Fibroblast of peridontal ligament (primary cell): ENCODE measurements around the gene RASGRP2.
A peak's percentile ranks its signal among the peaks of the same experiment; 100 is the strongest.

Experiments used
- DNase-seq: peaks from one replicate; pipeline ENCODE4 v3.0.0-alpha.2; 2010; ENCODE audit errors: extremely low read depth

The RASGRP2 gene

GRCh38 chr11:64755681-64756361, 11.9 kb upstream of the RASGRP2 start:
- no peak for DNase-seq

DNA sequence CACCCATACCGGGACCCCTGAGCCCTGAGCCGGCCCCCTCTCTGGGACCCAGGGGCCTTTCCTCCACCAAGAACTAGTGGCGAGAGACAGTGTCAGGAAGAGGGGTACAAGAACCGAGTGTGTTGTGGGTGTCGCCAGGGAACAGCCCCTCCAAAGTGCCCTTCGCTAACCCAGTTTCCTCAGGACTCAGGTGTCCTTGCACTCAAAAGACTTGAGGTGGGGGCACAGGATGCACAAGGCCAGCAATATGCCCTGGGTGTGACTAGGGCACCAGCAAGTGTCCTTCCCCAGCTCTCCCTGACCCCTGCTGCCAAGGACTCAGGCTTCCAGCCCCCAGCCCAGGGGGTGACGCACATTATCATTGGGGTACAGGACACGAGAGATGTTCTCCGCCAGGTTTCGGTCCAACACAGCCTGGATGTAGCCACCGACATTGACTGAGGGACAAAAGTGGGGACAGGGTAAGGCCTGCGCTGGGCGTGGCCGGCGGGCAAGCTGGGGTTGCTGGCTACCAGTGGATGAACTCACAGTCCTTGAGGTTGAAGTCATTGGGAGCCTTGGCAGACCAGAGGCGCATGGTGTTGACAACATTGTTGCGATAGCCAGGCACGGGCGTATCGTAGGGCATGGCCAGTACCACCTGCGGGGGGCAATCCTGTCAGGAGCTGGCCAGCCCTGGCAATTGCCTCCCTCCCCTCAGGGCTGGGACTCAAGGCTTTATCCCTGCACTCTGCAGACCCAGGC, 11.1 kb upstream of the RASGRP2 start:
- no peak for DNase-seq

GRCh38 chr11:64754124-64754918, 10.4 kb upstream of the RASGRP2 start:
- no peak for DNase-seq

DNA sequence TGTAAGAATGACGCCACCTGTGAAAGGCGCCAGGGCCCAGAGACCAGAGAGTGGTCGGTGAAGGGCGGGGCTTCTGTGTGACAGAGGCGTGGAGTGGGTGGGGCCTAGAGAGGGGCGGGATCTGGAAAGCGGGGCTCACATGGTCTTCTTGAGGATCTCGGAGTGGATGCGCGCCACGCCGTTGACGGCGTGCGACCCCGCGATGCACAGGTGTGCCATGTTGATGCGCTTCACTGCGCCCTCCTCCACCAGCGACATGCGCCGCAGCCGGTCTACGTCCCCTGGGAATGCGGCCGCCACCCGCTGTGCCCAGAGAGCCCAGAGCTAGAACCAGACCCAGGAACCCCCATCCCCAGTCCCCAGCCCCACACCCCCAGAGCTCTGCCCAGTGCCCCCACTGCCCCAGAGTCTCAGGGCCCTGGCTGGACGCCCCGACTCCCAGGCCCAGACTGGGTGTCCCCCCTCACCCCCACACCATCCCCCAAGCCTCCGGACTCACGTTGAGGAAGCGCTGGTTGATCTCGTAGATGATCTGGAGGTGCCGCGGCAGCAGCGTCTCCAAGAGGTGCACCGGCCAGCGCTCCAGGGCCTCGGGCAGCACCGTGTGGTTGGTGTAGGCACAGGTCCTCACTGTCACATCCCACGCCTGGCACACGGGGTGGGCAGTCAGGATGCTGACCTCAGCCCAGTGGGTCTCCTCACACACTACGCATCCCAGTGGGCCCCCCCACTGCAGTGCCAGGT, 9.6 kb upstream of the RASGRP2 start:
- no peak for DNase-seq

- no peak for DNase-seq
Measured at GRCh38 chr11:64753019-64753379, 9.1 kb upstream of the RASGRP2 start.

DNA sequence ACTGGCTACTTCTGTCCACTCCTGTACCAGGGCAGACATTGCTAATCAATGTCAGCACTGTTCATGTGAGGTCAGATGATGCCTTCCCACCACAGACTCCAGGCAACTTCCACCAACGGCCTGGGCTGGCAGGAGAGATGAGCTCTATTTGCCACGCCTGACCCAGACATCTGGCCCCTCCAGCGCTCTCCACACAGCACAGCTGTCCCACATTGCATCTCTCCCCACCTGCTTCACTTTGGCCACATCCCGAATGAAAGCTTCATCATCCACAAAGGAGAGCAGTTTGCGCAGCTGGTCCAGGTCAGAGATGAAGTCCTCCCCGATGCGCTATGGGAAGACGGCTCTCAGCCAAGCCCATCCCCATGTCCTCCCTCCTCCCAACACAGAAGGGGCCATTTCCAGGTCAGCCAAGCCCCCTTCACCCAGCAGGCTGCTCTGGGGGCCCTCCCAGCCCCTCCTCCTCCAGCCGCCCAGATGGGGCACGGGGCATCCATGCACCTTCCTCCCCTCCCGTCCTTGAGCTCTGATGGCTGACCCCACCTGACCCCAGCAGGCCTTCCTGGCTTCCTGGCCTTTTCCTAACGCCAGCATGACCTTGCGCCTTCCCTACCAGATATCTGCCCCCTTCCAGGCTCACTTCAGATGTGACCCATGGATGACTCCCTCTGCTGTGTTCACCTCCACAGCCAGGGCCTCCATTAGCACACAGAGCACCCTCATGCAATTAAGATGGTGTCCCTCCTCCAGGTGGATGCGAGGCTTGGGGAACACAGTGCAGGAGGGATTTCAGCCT, 8.4 kb upstream of the RASGRP2 start:
- DNase-seq = no peak

DNA sequence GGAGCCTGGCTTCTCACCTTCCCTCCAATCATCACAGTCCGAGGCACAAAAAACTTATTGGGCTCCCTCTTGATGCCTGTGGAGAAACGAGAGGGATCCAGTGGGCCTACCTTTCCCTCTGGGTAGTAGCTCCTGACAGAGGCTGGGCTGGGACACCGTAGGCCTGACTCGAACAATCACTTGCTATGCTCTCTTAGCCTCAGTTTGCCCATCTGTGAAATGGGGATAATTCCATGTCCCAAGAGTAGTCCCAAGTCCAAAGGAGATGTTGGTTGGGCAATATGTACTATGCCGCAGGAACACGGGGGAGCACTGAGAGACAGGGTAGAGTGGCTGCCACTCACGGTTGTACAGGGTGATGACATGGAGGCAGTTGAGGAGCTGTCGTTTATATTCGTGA, 7.6 kb upstream of the RASGRP2 start:
- no peak for DNase-seq

- DNase-seq = no peak
Measured at GRCh38 chr11:64751136-64751535, 7.2 kb upstream of the RASGRP2 start.

DNA sequence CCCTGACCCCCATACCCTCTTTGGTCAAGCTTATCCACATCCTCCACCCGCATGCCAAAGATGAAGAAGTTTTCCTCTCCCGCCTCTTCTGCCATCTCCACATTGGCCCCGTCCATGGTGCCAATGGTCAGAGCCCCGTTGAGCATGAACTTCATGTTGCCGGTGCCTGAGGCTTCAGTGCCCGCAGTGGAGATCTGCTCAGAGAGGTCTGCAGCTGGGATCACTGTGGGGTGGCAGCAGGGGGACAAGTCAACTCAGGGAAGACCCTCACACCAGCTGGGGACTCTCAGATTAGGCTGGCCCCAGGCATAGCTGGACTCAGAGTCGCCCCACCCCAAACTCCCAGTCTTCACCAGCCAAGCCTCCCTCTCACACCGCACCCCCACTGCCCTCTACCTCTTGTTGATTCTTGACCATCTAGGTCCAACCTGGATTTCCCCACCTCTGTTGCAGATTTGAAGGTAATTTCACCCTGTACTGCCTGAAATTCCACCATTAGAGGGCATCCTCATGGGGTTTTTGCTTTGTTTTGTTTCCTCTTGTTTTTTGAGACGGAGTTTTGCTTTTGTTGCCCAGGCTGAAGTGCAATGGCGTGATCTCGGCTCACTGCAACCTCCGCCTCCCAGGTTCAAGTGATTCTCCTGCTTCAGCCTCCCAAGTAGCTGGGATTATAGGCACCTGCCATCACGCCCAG, 6.6 kb upstream of the RASGRP2 start:
- DNase-seq = no peak

- peak; percentile 69 for DNase-seq
Measured at GRCh38 chr11:64747961-64748665, 4.2 kb upstream of the RASGRP2 start.

- no peak for DNase-seq
Measured at GRCh38 chr11:64746486-64746885, 2.5 kb upstream of the RASGRP2 start.

GRCh38 chr11:64745521-64746328, 1.8 kb upstream of the RASGRP2 start:
- DNase-seq = no peak

GRCh38 chr11:64745189-64745520, 1.2 kb upstream of the RASGRP2 start:
- DNase-seq = no peak

- DNase-seq = no peak
Measured at GRCh38 chr11:64744544-64745188, 724 bp upstream of the RASGRP2 start.

GRCh38 chr11:64742889-64743590, 902 bp downstream of the RASGRP2 start:
- DNase-seq = no peak

DNA sequence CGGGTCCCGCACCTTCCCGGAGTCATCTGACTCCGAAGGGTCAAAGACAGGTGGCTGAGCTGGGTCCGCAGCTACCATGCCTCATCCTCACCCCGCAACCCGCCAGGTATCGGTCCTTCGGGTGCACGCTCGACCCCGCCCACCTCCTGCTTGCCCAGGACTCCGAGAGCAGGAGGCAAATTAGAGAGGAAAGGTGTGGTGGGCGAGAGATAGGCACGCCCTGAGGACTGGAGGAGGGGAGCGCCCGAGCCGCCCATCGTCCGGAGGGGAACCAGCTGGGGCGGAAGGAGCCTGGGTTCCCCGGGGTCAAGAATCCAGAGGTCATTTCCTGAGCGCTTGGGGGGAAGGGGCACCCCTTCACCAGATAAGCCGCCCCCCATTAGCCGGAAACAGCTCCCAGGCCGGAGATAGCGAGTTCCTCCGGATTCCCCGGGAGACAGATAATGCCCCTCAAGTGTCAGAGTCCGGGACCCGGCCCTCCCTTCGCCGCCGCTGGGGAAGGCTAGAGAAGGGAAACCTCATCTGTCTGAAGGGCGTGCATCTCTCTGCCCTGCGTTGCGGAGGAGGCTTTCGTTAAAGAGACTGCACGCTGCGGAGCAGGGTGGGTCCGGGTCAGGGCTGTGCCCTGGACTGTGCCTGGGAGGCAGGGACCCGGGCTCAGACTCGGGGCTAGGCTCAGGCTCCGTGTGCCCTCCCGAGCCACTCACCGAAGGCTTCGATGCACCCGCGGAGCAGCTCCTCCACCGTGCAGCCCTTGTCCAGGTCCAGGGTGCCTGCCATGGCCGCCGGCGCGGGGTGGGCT, 1.7 kb downstream of the RASGRP2 start:
- no peak for DNase-seq

GRCh38 chr11:64741375-64742086, 2.4 kb downstream of the RASGRP2 start:
- no peak for DNase-seq
